GM23248 (cell line): ENCODE data around the gene NDFIP2.

Experiments
- EZH2 ChIP-seq: fragments of 200-600 bp; sonication (generic); IDR thresholded peaks from 2 replicates; pipeline ENCODE4 v1.6.1; 2018; ENCODE audit warnings: antibody characterized with exemption, mild to moderate bottlenecking; ENCODE audit not compliant: insufficient read depth, poor library complexity, severe bottlenecking
- EZH2phosphoT487 ChIP-seq: fragments of 200-600 bp; sonication (generic); IDR thresholded peaks from 2 replicates; pipeline ENCODE4 v1.6.1; 2018; ENCODE audit warnings: antibody characterized with exemption, moderate library complexity, mild to moderate bottlenecking, low read depth; ENCODE audit not compliant: insufficient read depth

GRCh38 chr13:79589603-79590393, 108.8 kb downstream of the NDFIP2 start:
- TF ChIP-seq EZH2phosphoT487 (no peak), EZH2 (no peak)
